GM18870 (cell line): ENCODE results near the gene HES7.
"Not testable (repeated sequence)": the region's sequence is repeated elsewhere in the genome, so short reads cannot be mapped to it uniquely, and the experiment has no call there.

Experiments
- ATAC-seq: cut with Tn5 transposase; IDR thresholded peaks from one replicate; pipeline ENCODE4 v1.9.1; 2021; ENCODE audit warnings: moderate library complexity; ENCODE audit not compliant: unreplicated experiment

HES7 gene

DNA sequence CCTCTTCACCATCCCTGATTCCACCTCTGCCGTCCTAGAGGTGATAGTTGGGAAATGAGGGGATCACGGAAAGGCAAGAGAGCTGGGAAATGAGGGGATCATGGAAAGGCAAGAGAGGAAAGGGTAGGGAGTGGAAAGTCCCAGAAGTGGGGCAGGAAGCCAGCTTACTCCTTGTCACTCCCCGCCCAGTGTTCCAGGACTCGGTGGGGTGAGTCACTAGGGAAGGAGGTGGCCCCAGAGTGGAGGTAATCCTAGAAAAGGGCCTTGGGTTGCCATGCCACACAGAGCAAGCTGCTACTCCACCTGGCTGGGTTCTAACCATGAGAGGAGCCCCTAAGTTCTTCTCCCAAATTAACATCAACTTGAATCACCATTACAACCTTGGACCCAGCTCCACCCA is 20.4 kb downstream of the HES7 start:
- ATAC-seq: no peak

DNA sequence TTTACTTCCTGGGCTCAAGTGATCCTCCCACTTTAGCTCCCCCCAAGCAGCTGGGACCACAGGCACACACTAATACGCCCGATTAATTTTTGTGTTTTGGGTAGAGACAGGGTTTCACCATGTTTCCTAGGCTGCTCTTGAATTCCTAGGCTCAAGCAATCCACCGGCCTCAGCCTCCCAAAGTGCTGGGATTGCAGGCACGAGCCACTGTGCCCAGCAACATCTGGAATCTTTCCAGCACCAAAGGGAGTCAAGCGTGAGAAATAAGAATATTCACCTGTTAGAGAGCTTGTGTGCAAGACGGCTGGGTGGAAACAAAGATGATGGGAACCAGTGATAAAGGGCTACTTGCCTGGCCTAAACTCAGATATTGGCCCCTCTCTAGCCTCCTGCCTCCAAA is 22.2 kb downstream of the HES7 start:
- ATAC-seq: no peak

DNA sequence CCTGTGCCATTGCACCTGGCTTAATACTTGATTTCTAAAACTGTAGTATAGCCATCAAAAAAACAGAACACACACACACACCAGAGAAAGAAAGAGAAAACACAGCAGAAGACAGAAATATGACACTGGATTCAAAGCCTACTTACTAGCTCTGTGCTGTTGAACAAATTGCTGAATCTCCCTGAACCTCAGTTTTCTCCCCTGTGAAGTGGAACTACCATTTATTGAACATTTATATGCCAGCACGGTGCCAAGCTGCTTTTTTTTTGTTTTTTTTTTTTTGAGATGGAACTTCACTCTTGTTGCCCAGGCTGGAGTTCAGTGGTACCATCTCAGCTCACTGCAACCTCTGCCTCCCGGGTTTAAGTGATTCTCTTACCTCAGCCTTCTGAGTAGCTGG is 23.1 kb downstream of the HES7 start:
- ATAC-seq: no peak

DNA sequence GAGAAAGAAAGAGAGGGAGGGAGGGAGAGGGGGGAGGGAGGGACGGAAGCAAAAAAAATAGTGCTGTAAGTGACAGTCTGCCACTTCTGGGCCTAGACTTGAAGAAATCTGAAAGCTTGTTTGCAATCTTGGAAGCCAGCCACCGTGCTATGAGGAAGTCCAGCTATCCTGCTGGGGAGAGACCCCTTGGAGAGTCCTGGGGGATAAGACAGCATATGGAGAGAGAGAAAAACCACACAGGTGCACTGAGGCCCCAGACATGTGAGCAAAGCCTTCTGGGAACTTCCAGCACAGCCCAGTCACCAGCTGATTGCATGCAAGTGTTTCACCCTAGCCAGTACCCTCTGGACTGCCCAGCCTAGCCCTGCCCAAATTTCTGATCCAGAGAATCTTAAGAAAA is 23.8 kb downstream of the HES7 start:
- ATAC-seq: no peak

DNA sequence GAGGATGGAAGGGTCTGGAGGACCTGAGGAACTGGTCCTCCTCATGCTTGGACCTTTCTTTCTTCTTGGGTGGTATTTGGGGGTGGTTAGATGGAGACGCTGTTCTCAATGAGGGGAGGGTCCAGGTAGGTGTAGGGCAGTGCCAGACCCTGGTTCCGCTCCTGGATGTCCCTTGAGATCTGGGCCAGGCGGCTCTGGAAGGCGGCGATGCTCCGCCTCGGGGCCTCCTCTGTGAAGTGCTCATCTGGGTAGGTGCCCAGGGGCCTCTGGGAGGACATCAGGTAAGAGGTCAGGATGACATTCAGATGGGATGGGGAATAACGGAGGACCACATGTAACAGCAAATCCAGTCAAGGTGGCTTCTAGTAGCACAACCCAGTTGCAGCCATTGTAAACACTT is 27.4 kb downstream of the HES7 start:
- no peak for ATAC-seq

DNA sequence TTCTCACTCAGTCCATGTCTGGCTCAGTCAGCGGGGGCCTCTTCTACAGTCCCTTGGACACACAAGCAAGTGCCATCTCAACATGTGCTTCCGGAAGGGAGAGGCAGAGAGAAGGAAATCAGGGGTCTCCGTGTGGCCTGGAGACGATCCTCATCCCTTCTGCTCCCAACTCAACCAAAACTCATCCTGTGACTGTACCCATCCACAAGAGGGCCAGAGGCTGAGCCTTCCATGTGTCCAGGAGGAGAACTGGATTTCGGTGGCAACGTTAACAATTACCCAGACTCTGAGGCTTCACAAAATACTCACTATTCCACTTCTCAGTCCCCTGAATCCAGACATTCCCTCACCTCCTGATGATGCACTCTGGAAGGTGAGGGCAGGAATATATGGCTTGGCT is 28.5 kb downstream of the HES7 start:
- no peak for ATAC-seq

DNA sequence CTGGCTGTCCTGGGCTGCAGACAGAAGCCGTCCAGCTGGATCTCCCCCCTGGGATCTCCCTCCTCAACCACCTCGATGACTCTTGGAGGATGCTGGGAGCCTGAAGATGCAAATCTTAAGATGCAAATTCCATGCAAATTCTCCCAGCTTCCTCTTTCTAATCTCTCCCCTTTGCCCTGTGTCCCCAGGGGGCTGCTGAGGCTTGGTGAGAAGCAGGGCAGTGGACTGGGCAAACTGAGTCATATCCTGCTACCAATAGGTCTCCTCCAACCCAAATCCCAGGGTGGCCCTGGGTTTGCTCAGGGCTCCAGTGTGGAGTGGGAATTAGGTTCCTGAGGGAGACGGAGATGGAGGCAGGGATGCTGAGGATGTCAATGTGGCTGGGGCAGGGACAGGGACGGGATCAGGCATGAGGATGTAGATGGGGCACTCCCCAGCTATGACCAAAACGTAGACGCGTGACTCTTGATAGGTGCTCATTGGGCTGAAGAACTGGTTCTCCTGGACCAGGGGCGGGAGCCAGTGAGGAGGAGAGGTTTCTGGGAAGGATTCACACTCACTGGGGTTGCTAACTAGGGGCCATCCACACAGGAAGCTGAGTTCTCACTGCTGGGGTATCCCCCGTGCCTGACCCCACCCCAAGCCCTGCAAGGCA is 32.7 kb downstream of the HES7 start:
- no peak for ATAC-seq

DNA sequence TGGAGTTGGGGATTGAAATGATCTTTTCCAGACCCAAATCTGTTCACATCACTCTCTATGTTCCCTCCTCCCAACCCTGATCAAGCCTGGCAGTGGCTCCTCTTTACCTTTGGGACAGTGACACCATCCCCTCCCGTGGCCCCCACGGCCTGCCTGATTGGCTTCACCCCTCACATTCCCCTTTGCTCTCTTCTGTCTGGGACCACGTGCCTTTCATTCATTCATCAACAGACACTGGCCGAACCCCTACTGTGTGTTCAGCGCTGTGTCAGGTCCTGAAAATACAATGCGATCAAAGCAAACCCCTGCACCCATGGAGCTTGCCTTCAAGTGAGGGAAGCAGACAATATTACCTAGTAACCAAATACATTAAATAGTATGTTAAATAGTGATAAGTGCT is 34.2 kb downstream of the HES7 start:
- ATAC-seq: no peak

DNA sequence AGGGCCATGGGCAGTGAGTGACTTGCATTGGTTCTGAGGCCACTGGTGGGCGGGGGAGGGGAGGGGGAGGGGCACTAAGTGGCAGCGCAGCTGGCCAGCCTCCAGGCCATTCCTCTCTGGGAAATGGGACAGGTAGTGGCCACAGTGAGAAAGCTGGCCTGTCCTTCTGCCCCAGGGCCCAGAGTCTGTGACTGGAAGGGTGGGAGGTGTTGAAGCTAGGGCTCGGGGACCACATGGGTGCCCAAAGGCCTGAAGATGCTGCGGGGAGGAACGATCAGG is 36.0 kb downstream of the HES7 start:
- no peak for ATAC-seq

DNA sequence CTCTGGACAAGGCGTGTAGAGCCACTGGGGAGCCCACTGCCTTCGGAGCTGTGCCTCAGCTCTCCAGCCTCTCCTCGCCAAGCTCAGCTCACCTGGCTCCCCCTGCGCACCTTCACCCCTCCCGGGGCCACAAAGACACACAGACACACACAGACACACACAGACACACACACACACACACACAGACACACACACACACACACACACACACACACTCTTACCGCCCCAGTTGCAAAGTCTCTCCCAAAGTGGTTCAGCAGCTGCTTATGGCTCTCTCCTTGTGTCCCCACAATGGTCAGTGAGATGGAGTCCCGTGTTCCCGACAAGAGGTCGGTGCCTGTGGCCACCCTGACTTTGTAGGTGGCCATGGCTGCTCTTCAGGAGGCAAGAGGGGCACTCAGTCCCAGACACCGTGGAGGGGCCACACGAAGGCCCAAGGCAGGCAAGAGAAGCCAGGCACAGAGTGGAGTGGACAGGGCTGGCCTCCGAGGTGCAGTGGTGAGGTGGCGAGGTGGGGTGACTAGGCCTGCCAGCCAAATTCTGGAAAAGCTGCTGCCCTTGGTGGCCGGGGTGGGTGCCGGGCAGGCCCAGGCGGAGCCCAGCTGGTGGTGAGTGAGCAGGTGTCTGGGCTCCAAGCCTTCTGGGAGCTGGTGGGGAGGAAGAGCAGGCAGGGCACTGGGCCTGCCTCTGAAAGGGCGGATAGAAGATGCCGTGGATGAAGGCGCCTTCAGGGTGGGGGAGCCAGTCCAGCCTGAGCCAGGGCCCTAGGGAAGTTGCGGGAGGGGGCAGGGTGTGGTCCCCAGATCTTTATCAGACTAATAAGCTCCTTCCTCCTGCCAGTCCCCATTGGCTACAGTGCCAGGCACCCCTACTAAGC is 36.6 kb downstream of the HES7 start, which contains the start of gene ALOX12B:
TSS of gene ALOX12B (minus strand) at position 642 of the 877 bp plus-strand sequence. CDS start at position 368, 274 bp downstream.
- no peak for ATAC-seq

DNA sequence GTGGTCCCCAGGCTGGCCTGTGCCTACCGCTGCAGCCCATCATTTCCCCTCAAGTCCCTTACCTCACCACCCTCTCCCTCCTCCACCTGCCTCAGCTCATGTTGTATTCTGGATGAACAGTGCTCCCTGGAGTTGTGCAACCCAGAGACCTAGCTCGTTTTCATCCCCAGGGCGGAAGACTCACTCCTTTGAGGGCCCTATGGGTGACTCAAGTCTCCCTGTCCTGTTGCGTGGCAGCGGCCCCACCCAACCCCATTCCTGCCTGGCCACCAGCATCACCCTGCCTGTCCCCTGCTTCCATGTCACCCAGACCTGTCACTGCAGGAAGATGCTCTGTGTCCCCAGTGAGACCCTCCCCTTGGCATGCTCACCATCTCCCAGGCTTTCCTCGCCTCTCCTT is 39.7 kb downstream of the HES7 start:
- no peak for ATAC-seq

DNA sequence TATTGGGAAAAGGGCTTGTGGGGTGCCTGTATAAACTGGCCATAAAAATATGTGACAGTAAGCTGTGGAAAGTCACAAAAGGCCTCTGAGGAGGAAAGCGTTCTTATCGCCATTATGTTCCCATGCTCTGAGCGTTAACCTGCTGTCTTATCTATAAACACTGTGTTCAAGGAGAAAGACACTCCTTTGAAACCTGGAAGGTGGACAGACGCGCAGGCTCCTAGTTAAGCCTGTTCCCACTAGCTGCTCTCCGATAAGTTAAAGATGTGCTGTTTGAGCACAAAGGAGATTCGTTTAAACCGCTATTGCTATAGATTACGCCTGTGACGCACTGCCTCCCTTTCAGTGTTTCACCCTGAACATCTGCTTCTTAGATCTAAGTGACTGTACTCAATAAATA is 41.6 kb downstream of the HES7 start:
- ATAC-seq: no peak

DNA sequence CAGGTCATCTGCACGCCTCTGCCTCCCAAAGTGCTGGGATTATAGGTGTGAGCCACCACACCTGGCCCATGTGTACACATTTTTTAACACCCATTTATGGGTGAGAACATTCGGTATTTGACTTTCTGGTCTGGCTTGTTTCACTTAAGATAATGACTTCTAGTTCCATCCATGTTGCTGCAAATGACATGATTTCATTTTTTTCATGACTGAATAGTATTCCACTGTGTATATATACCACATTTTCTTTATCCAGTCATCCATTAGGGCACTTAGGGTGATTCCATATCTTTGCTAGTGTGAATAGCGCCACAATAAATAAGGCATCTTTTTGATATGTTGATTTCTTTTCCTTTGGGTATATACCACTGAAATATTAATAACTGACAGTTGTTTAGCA is 42.0 kb downstream of the HES7 start:
- ATAC-seq: no peak

DNA sequence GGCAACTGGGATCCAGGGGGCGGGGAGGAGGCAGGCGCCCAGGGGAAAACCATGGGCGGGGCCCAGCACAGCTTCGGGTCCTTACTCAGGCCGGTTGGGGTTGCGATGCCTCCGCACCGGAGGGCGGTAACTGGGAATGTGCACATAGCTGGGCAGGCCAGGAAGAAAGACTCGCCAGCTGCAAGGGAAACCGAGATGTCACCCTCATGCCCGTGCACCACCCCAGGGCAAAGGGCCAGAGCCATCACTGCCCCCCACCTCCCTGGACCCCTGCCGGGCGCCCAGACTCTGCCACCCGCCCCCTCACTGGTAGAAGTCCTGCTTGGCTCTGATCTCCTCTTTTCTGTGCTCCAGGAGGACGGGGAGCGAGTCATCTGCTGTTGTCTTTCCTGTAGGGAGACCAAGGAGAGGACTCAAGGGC is 43.1 kb downstream of the HES7 start:
- ATAC-seq: no peak

DNA sequence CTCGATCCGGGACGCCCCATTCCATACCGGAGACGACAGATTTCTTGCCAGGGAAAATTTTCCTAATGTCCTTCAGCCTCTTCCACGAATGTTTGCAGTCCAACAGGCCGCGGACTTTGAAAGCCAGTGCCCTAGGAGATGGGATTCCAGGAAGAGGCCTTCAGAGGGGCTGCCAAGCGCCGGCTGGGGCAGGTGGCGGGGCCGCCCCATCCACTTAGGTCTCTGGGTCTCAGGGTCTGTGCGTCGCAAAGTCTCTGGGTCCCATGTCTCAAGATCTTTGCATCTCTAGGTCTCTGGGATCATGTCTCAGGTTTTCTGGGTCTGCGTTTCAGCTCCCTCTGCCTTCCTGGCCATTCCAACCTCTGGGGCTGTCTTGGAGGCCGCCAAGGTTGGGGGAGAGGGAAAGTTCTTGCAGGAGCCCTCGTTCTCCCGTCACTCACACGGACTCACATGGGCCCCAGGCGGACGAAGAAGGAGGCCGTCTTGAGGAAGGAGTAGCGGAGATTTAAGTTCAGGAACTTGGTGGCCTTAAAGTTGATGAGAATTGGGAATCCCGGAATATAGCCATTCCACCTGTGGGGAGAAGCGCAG is 43.6 kb downstream of the HES7 start:
- no peak for ATAC-seq

DNA sequence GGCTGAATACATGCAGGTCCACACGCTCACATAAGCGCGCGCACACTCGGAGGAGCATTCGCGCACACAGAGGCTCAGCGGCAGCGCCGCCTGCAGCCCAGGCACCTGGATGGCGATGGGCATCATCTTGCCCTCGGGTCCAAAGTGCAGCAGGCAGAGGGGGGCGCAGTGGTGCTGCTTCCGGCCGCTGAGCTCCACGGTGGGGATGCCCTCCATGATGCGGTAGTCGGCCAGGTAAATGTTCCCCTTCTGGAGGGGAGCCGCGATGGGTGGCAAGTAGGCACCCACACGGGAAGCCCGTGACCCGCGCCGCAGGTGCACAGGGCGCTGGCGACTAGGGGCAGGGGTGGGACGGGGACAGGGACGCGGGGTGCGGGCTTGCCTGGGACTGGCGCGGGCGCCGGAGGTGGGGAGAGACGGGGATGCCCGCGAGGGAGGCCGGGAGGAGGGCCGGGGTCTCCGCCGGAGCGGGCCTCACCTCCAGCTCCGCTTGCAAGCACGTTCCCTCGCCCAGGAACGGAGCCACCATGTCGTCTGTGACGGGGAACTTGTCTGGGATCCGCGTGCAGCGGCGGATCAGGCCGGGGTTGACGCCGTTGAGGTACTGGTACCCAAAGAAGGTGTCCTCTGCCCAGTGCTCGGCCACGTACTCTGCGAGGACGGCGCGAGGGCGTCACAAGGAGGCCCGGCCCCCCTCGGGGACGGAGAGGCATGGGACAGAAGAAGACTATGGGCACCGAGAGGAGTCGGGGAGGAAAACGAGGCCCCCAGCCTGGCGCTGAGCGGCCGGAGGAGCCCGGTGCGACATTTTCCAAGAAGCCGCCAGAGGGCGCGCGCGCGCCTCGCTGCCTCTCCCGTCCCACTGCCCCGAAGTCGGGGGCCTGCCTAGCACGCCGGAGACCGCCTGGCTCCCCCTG is 44.4 kb downstream of the HES7 start:
- no peak for ATAC-seq

DNA sequence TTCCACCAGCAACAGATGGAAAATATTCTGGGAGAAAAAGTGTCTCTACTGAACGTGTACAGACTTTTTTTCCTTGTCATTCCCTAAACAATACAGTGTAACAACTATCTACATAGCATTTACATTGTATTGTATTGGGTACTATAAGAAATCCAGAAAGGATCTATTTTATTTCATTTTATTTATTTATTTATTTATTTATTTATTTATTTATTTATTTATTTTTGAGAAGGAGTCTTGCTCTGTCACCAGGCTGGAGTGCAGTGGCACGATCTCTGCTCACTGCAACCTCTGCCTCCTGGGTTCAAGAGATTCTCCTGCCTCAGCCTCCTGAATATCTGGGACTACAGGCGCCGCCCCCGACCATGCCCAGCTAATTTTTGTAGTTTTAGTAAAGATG is 46.0 kb downstream of the HES7 start:
- not testable (repeated sequence) for ATAC-seq

DNA sequence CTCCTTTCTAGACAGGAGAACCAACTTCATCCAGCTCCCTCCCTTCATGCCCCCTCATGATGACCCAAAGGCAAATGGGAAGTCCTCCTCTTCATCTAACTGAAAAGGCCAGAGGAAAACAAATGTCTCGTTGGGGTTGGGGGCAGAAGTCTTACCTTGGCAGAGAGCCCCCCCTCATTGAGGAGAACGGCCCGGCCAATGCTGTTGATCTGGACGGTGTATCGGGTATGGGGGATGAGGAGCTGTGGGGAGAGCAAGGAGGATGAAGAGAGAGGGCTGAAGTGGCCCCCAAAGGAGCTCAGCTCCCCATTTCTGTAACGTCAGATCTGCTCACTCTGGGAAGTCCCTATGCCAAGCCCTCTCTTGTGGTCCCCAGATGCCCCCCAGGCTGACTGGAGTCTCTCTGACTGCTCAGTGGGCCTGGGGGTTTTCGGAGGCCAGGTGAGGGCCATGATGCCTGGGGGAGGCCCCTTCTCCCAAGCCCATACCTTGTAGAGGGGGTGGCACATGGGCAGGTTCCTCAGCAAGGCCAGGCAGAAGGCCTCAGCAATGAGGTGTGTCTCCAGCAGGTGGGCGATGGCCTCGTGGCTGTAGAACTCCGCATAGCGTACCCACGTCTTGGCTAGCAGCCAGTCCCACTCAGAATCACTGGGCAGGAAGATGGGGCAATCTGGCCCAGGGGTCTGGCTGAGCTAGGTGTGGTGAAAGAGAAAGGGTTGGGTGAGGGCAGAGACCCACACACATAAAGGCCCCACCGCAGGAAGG is 47.2 kb downstream of the HES7 start:
- no peak for ATAC-seq

DNA sequence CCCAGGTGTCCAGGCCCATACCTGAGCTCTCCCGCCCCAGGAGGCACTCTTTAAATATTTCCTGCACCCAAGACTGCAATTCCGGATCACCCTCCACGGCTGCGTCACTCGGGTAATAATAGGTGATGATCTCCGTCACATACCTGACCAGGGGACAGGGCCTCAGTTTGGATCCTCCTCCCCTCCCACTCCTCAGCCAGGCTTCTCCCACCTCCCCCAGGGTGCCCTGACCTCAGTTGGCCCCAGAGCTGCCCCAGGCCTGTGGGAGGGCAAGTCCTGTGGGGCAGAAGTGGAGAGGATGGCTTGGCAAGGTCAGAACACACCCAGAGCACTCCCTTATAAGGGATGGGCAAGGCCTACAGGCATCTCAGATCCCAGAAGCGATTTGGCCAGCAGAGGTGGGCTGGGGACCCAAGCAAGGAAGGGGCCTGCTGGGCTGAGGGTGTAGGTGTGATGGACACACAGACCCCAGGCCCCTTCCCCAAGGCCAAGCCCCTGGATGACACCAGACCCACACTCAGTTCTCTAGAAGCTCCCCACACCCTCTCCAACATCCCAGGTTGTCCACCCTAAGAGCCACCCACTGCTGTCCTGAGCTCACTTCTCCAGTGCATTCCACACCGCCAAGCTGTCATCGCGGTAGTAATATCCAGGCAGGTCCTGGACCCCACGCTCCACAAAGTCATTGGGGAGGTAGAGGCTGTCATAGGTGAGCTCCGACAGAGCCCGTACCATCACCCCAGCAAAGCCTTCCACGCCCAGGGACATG is 48.1 kb downstream of the HES7 start:
- no peak for ATAC-seq

DNA sequence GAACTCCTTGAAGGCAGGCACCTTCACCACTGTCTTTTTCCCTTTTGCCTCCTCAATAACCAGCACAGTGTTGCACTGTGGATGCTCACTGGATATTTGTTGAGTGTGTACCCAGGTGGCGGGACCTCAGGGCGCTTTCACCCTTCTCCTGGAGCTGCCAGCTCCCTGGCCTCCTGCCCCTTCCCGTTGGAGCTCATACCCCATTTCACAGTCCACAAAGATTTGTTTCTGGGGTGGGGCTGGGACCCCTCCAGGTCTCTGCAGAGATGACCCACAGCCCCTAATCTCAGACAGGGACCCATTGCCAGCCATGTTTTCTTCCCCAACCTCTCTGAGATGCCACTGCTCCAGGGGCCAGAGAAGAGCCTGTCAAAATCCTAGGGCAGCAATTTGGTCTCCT is 48.8 kb downstream of the HES7 start:
- ATAC-seq: no peak
